Neural progenitor cell (in vitro differentiated cells): Measurements from ENCODE around the gene LMLN. TPM values are rescaled to one million over a fixed set of nuclear protein-coding genes. Genes with fewer than 3 reads are reported as not detected.

ENCODE experiments used
- DNase-seq: peaks from one replicate; pipeline ENCODE4 v3.0.0-alpha.2; 2016; ENCODE audit warnings: low spot score
- H2AFZ ChIP-seq: fragments of 200-600 bp; sonication (generic); replicated peaks from 2 replicates; pipeline ENCODE4 v1.6.1; 2016; ENCODE audit warnings: antibody characterized with exemption
- H3F3A ChIP-seq: fragments of 200-600 bp; sonication (generic); 2 replicates; pipeline ENCODE4 v1.6.1; 2016; ENCODE audit warnings: antibody characterized with exemption, low read depth
- H3K27ac ChIP-seq: fragments of 200-600 bp; sonication (generic); 2 replicates; pipeline ENCODE4 v1.5.1; 2016; ENCODE audit warnings: mild to moderate bottlenecking
- H3K27me3 ChIP-seq: fragments of 200-600 bp; sonication (generic); 2 replicates; pipeline ENCODE4 v1.6.1; 2016; ENCODE audit warnings: mild to moderate bottlenecking, moderate library complexity
- H3K36me3 ChIP-seq: fragments of 200-600 bp; sonication (generic); 2 replicates; pipeline ENCODE4 v1.5.1; 2016
- H3K4me1 ChIP-seq: fragments of 200-600 bp; sonication (generic); 2 replicates; pipeline ENCODE4 v1.6.1; 2016; ENCODE audit warnings: mixed run types
- H3K4me2 ChIP-seq: fragments of 200-600 bp; sonication (generic); 2 replicates; pipeline ENCODE4 v1.6.1; 2016
- H3K4me3 ChIP-seq: fragments of 200-600 bp; sonication (generic); 2 replicates; pipeline ENCODE4 v1.5.1; 2016
- H3K79me2 ChIP-seq: fragments of 200-600 bp; sonication (generic); 2 replicates; pipeline ENCODE4 v1.6.1; 2016; ENCODE audit warnings: low read depth
- H3K9ac ChIP-seq: fragments of 200-600 bp; sonication (generic); 2 replicates; pipeline ENCODE4 v1.6.1; 2016
- H3K9me3 ChIP-seq: fragments of 200-600 bp; sonication (generic); 2 replicates; pipeline ENCODE4 v1.5.1; 2016; ENCODE audit warnings: low read depth
- H4K20me1 ChIP-seq: fragments of 200-600 bp; sonication (generic); 2 replicates; pipeline ENCODE4 v1.6.1; 2016; ENCODE audit warnings: low read depth
- H3K27ac Mint-ChIP-seq: 3 replicates; pipeline ENCODE4 v1.8.0; 2021; ENCODE audit warnings: mixed read lengths
- H3K27me3 Mint-ChIP-seq: 2 replicates; pipeline ENCODE4 v1.8.0; 2022; ENCODE audit warnings: low read depth, mild to moderate bottlenecking, inconsistent platforms, moderate library complexity, mixed read lengths; ENCODE audit not compliant: insufficient read depth
- H3K36me3 Mint-ChIP-seq: 3 replicates; pipeline ENCODE4 v1.8.0; 2021; ENCODE audit warnings: mixed read lengths
- H3K4me1 Mint-ChIP-seq: 3 replicates; pipeline ENCODE4 v1.8.0; 2021; ENCODE audit warnings: mixed read lengths
- H3K4me3 Mint-ChIP-seq: 3 replicates; pipeline ENCODE4 v1.8.0; 2021; ENCODE audit warnings: mild to moderate bottlenecking, moderate library complexity, mixed read lengths
- H3K9me3 Mint-ChIP-seq: 3 replicates; pipeline ENCODE4 v1.8.0; 2020; ENCODE audit warnings: mixed read lengths
- CTCF ChIP-seq: fragments of 200-600 bp; sonication (generic); IDR thresholded peaks from 2 replicates; pipeline ENCODE4 v1.5.1; 2017; ENCODE audit warnings: antibody characterized with exemption, mild to moderate bottlenecking
- EZH2 ChIP-seq: fragments of 200-600 bp; sonication (generic); IDR thresholded peaks from 2 replicates; pipeline ENCODE4 v1.6.1; 2017; ENCODE audit warnings: antibody characterized with exemption, mild to moderate bottlenecking, moderate library complexity
- EZH2phosphoT487 ChIP-seq: fragments of 200-600 bp; sonication (generic); IDR thresholded peaks from 2 replicates; pipeline ENCODE4 v1.6.1; 2017; ENCODE audit warnings: antibody characterized with exemption
- small RNA-seq: library from RNA; depleted of rRNA; stranded (forward); fragments of <200 nt; gene quantifications from one replicate; pipeline ENCODE3, GENCODE V24; 2015
- total RNA-seq: library from RNA; depleted of rRNA; stranded (reverse); fragments of >200 nt; gene quantifications from 2 replicates; pipeline ENCODE4 v1.2.3, GENCODE V29; 2015; ENCODE audit warnings: low replicate concordance

Gene LMLN
- total RNA-seq, 1 donor from 2014 or later = 11.2 TPM

GRCh38 chr3:198090795-198091332 lies 130.8 kb downstream of the LMLN start:
- Histone ChIP-seq H3K9me3 (no peaks in the 10 kb centered on the region), H3K27me3 (peaks cover 94% of the 10 kb centered on the region), H3K4me1 (peaks cover 8% of the 10 kb centered on the region), H3F3A (no peaks in the 10 kb centered on the region), H3K4me2 (no peak overlapping the region), H4K20me1 (no peaks in the 10 kb centered on the region), H3K9ac (no peak overlapping the region), H3K79me2 (no peaks in the 10 kb centered on the region), H3K27ac (no peak overlapping the region), H2AFZ (no peak overlapping the region), H3K4me3 (no peak overlapping the region), H3K36me3 (no peaks in the 10 kb centered on the region)
- no peaks in the 10 kb centered on the region for H3K9me3 Mint-ChIP-seq
- H3K27me3 Mint-ChIP-seq = peaks cover 2% of the 10 kb centered on the region
- TF ChIP-seq EZH2 = no peak
- H3K27ac Mint-ChIP-seq = no peak overlapping the region
- H3K4me3 Mint-ChIP-seq = no peak overlapping the region
- no peaks in the 10 kb centered on the region for H3K4me1 Mint-ChIP-seq
- no peaks in the 10 kb centered on the region for H3K36me3 Mint-ChIP-seq
- DNase-seq = no peak

- Histone ChIP-seq H3K27ac (no peak overlapping the region), H2AFZ (no peak overlapping the region), H3K4me2 (no peak overlapping the region), H3K4me3 (no peak overlapping the region), H3K9me3 (no peaks in the 10 kb centered on the region), H3F3A (no peaks in the 10 kb centered on the region), H3K9ac (no peak overlapping the region), H4K20me1 (no peaks in the 10 kb centered on the region), H3K36me3 (no peaks in the 10 kb centered on the region), H3K79me2 (no peaks in the 10 kb centered on the region), H3K4me1 (peaks cover 8% of the 10 kb centered on the region), H3K27me3 (peaks cover 86% of the 10 kb centered on the region)
- no peaks in the 10 kb centered on the region for H3K9me3 Mint-ChIP-seq
- peaks cover 2% of the 10 kb centered on the region for H3K27me3 Mint-ChIP-seq
- no peak for TF ChIP-seq EZH2
- DNase-seq = no peak
- no peak overlapping the region for H3K27ac Mint-ChIP-seq
- H3K4me3 Mint-ChIP-seq = no peak overlapping the region
- H3K36me3 Mint-ChIP-seq = no peaks in the 10 kb centered on the region
- no peaks in the 10 kb centered on the region for H3K4me1 Mint-ChIP-seq
Measured at GRCh38 chr3:198092276-198092675, 132.3 kb downstream of the LMLN start.

- H3K27me3 Mint-ChIP-seq = no peaks in the 10 kb centered on the region
- Histone ChIP-seq H3K4me1 (peaks cover 8% of the 10 kb centered on the region), H3K27ac (no peak overlapping the region), H3K4me2 (no peak overlapping the region), H4K20me1 (no peaks in the 10 kb centered on the region), H3K9me3 (no peaks in the 10 kb centered on the region), H3K4me3 (no peak overlapping the region), H3K36me3 (no peaks in the 10 kb centered on the region), H2AFZ (no peak overlapping the region), H3K79me2 (no peaks in the 10 kb centered on the region), H3K9ac (no peak overlapping the region), H3K27me3 (peaks cover 77% of the 10 kb centered on the region), H3F3A (no peaks in the 10 kb centered on the region)
- no peaks in the 10 kb centered on the region for H3K36me3 Mint-ChIP-seq
- no peak overlapping the region for H3K4me3 Mint-ChIP-seq
- TF ChIP-seq CTCF (no peak), EZH2phosphoT487 (no peak), EZH2 (no peak)
- no peaks in the 10 kb centered on the region for H3K4me1 Mint-ChIP-seq
- no peaks in the 10 kb centered on the region for H3K9me3 Mint-ChIP-seq
- DNase-seq = no peak
- H3K27ac Mint-ChIP-seq = no peak overlapping the region
Measured at GRCh38 chr3:198093112-198093679, 133.2 kb downstream of the LMLN start.

Small RNA genes lying within 50 kb of the gene (small RNA-seq; reads per million reads assigned to genes)
- gene RNU6-621P (not detected), gene RNU6-821P (not detected)

Other genes starting within 250 kb of the LMLN start
- 6.4 and 22.1 TPM in 2 replicates for gene RUBCN, start 223.3 kb upstream of the LMLN start, total RNA-seq
- 38.4 and 104 TPM in 2 replicates for gene FYTTD1, start 210.3 kb upstream of the LMLN start, total RNA-seq
- 45.9 and 56.2 TPM in 2 replicates for gene LRCH3, start 169.0 kb upstream of the LMLN start, total RNA-seq
- gene RPL35A, start 10.0 kb upstream of the LMLN start, total RNA-seq = 1,032 and 1,573 TPM in 2 replicates